CD4-positive, alpha-beta T cell treated with Interleukin-15 for 1 hour (primary cell): ENCODE results near the gene SRGAP2B.
"Not testable (repeated sequence)": the region's sequence is repeated elsewhere in the genome, so short reads cannot be mapped to it uniquely, and the experiment has no call there.

Experiments
- DNase-seq: peaks from one replicate; pipeline ENCODE4 v3.0.0-alpha.2; 2020

SRGAP2B gene

DNA sequence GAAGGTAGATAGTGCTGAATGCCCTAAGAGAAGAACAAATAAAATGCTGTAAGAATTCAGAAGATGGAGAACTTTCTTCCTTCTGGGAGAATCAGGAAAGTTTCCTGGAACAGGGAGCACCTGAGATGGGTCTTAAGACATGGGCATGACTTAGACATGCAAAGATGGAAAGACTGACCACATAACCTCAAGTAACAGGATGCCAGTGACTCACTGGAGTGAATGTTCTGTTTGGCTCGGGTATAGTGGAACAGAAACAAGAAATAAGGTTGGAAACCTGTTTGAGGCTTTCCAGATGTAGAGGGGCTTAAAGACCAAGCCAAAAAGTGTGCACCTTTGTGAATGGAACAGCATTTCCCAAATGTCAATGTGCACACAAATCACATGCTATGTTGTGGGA, 102.2 kb downstream of the SRGAP2B start:
- DNase-seq = not testable (repeated sequence)

DNA sequence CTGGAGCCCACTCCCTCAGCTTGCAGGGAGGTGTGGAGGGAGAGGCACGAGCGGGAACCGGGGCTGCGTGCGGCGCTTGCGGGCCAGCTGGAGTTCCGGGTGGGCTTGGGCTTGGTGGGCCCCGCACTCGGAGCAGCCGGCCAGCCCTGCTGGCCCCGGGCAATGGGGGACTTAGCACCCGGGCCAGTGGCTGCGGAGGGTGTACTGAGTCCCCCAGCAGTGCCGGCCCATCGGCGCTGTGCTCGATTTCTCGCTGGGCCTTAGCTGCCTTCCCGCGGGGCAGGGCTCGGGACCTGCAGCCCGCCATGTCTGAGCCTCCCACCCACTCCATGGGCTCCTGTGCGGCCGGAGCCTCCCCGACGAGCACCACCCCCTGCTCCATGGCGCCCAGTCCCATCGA, 104.5 kb downstream of the SRGAP2B start:
- not testable (repeated sequence) for DNase-seq

- not testable (repeated sequence) for DNase-seq
These were observed 108.0 kb downstream of the SRGAP2B start for GRCh38 chr1:144987131-144987530.

DNA sequence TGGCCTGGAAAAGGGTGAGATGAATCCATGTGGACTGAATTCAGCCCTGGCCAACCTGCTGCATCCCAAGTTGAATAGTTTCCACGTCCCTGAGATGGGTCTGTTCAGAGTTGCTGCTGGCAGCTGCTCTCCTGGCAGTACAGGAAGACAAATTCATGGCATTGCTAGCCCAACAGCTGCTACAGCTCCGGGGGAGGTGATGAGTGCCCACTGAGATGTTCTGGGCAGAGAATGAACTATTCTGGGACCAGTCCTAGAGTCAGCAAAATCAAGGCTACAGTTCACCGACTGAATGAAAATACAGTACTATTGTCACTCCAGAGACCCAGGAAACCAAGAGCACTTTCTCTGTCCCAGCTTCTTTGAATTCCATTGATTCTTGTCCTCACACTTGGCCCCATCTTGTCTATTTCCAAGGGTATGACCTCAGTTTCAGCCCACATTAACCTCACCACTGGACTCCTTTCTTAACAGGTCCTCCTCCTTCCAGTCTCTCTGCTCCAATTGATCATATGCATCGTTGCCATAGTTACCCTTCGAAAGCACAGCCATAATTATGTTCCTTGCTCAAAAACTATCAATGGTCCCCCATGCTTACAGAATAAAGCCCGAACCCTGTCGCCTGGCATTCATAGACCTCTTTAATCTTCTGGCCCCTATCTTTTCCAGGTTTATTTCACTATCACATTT, 108.8 kb downstream of the SRGAP2B start:
- DNase-seq = not testable (repeated sequence)

DNA sequence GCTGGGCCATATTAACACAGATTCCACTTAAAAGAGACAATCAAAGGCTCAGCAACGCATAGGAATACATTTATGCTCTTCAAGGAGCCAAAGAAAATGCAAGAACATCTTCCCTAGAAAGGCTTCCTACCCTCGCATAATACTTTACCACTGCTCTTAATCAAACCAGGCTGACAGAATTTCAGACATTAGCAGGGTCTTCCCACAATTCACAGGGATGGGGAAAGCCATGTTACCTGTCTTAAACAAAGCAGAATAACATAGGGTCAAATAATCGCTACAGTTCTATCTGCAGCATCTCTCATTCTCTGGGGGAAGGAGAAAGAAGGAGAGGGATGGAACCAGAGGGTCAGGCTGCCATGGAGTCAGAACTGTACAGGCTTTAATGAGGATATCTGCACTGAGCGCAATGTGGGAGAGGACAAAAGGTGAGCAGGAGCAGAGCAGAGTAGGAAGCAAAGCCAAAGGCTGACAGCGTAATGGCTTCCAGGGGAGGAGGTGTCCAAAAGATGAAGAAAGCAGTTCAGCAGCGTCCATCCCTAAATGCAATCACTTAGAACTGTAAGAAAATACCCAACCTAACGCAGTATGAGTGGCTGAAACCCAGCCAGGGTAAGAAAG, 109.5 kb downstream of the SRGAP2B start:
- not testable (repeated sequence) for DNase-seq

GRCh38 chr1:144982802-144983525, 112.2 kb downstream of the SRGAP2B start:
- DNase-seq = not testable (repeated sequence)

GRCh38 chr1:144981157-144981556, 114.0 kb downstream of the SRGAP2B start:
- DNase-seq = not testable (repeated sequence)

DNA sequence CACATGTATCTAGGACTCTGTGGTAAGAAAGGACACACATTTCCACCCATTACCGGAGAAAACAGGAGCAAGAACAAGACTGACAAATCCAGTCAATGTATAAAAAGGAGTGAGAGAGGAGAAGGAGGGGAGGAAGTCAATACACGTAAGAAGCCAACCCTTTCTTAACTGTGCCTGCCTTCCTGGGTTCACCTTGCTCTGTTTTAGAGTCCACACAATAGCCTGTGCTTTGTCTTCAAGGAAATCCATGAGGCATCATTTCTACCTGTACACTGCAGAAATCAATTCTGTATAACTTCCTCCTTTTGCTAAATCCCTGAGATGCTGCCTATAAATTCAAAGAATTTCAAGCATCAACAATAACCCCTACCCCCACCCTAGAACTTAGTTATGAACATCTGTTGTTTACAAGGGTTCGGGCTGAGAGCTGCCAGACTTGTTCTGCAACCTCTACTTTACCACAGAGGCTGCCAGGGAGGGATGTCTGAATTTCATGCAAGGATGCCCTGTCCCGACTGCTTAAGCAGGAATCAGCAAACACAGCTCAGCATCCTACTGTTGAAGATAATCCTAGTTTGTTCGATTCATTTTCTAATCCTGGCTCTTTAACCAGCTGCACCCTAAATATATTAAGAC, 115.0 kb downstream of the SRGAP2B start:
- DNase-seq = not testable (repeated sequence)

DNA sequence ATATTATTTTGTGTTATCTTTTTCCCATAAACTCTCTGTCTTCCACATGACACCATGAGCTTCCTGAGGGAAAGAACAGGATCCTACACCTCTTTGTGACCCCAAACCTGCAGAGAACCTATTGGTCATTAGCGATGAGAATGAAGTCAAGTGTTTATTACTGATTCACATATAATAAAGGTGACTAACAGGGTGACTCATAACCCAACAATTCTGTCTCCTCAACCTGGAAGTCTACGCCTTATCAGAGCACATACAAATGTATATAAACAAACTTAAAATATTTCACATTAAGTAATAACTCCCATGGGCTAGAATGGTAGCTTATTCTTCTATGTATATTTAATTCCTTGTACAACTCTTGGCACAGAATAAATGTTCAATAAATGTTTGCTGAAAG, 117.3 kb downstream of the SRGAP2B start:
- not testable (repeated sequence) for DNase-seq

DNA sequence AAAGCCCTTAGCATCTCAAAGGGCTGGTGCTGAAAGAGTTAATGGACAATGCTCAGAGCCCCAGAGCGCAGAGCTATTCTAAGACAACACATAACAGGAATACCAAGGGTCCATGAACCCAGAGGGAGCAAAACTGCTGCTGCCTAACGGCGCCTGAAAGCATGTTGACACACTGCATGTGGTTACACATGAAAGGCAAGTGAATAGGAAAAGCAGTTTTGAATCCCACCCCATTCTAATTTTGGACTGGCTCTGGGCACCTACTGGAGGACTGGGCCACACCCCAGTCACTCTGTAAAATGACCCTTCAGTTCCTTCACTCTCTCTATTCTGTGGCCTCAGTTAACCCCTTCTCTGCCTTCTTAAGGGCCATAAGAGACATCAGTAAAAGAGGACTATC, 123.2 kb downstream of the SRGAP2B start:
- not testable (repeated sequence) for DNase-seq

GRCh38 chr1:144966488-144966887, 128.6 kb downstream of the SRGAP2B start:
- DNase-seq = not testable (repeated sequence)

DNA sequence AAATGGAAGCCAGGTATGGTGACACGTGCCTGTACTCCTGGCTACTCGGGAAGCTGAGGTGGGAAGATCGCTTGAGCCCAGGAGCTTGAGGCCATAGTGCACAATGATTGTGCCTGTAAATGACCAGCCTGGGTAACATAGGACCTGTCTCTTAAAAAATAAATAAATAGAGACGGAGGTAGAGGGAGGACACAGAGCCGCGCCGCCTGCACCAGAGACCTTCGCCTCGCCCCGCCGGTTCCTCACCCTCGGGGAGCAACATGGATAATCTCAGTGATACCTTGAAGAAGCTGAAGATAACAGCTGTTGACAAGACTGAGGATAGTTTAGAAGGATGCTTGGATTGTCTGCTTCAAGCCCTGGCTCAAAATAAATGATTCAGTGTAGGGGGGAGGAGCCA, 130.4 kb downstream of the SRGAP2B start:
- DNase-seq = not testable (repeated sequence)

- not testable (repeated sequence) for DNase-seq
These were observed 130.9 kb downstream of the SRGAP2B start for GRCh38 chr1:144964186-144964585.

DNA sequence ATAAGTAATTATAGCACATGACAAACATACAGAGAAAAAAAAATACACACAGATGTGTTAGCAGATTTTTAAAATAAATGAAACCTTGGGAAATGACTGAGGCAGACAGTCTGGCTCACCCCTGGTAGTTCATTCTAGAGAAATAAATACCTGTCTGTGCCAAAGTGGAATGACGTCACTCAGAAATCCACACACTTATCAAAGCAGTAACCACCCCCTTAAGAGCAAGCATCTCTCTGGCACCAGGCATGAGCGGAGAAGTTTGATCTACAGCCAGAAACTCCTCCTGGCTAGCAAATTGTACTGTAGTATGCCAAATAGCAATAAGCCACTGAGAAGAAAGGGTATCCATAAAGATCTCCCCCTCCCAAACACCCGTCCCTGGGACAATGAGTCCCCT, 131.6 kb downstream of the SRGAP2B start:
- DNase-seq = not testable (repeated sequence)

DNA sequence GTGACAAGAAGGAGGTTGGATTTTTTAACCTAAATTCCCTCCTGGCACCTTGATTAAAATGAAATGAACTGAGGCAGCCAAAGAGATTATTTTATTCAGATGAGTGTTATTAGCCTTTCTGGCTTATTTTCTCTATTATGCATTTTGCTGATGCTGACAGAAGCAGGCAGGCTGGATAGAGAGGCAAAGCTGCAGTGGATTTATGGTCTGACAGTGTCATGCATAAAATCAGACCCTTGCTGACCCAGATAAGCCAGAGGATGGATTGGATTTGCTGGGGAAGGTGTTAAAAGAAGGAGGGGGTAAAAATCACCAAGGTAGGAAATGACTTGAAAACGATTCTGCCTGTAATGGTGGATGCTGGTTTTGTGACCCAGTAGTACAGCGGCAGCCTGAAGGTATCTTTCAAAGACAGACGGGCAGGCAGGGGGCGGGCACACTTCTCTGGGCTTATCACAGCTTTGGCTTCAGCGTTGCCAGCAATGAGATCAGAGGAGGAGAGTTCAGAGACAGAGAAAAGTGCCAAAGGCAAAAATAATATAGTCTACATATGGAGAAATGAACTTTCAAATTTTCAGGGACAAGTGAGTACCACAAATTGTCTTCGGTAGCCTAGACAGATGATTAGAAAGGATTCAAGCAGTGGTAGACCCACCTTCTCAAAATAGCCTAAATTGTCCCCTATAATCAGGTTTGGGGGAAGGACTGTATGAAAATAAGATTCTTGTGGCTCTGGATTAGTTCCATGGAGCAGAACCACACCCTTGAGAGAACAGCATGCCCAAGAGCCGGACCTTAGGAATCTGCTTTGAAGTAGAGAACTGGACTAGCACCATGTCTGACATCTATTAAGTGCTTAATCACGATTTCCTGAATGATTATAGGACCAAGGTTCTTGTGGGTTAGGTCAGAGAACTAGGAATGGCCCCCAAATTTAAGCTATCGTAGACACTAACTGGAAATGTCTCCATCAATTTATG, 133.2 kb downstream of the SRGAP2B start:
- DNase-seq = not testable (repeated sequence)

- DNase-seq = not testable (repeated sequence)
These were observed 134.1 kb downstream of the SRGAP2B start for GRCh38 chr1:144960929-144961488.

- not testable (repeated sequence) for DNase-seq
These were observed 146.7 kb downstream of the SRGAP2B start for GRCh38 chr1:144948390-144948789.

- DNase-seq = not testable (repeated sequence)
These were observed 147.6 kb downstream of the SRGAP2B start for GRCh38 chr1:144947495-144947894.

- DNase-seq = not testable (repeated sequence)
These were observed 148.3 kb downstream of the SRGAP2B start for GRCh38 chr1:144946525-144947480.

DNA sequence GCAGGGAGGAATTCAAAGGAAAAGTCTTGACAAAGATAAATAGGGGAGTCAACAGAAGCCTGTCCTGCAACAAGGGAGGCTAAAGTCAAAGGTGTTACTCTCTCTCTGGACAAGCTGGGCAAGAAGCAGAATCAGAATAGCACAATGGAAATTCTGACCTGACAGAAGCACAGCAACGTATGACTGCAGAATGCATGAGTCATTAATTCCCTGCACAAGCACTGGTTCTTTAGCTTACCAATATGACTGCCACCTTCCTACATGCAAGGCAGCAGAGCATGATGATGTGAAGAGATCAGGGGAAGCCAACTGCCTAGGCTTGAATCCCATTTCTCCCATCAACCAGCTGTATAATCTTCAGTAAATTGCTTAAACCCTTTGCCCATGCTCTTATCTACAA, 153.4 kb downstream of the SRGAP2B start:
- not testable (repeated sequence) for DNase-seq
